H9 (cell line): ENCODE data around the gene SLC24A3. TPM values are rescaled to one million over a fixed set of nuclear protein-coding genes. Genes with fewer than 3 reads are reported as not detected.

Experiments
- DNase-seq: peaks from one replicate; pipeline ENCODE4 v3.0.0-alpha.2; 2017
- H2AFZ ChIP-seq: one replicate; pipeline ENCODE4 v1.6.1; 2013; ENCODE audit warnings: mild to moderate bottlenecking, low read length, control low read depth, moderate library complexity
- H2AK5ac ChIP-seq: 2 replicates; pipeline ENCODE4 v1.6.1; 2013; ENCODE audit warnings: low read length, control low read depth, mixed read lengths; ENCODE audit not compliant: insufficient read length
- H2BK120ac ChIP-seq: one replicate; pipeline ENCODE4 v1.6.1; 2013; ENCODE audit warnings: low read depth, mild to moderate bottlenecking, low read length, control low read depth, inconsistent platforms; ENCODE audit not compliant: poor library complexity, severe bottlenecking
- H2BK12ac ChIP-seq: 2 replicates; pipeline ENCODE4 v1.6.1; 2013; ENCODE audit warnings: low read length, control low read depth, mixed read lengths, low read depth; ENCODE audit not compliant: insufficient read length
- H2BK15ac ChIP-seq: 2 replicates; pipeline ENCODE4 v1.6.1; 2013; ENCODE audit warnings: low read depth, low read length, control low read depth
- H2BK20ac ChIP-seq: one replicate; pipeline ENCODE4 v1.6.1; 2013; ENCODE audit warnings: low read depth, mild to moderate bottlenecking, low read length, control low read depth, inconsistent platforms; ENCODE audit not compliant: poor library complexity, severe bottlenecking
- H2BK5ac ChIP-seq: 2 replicates; pipeline ENCODE4 v1.6.1; 2013; ENCODE audit warnings: low read length, control low read depth, mixed read lengths; ENCODE audit not compliant: insufficient read length
- H3K14ac ChIP-seq: 2 replicates; pipeline ENCODE4 v1.6.1; 2013; ENCODE audit warnings: low read length, control low read depth; ENCODE audit not compliant: insufficient read depth
- H3K18ac ChIP-seq: 2 replicates; pipeline ENCODE4 v1.6.1; 2013; ENCODE audit warnings: low read depth, mild to moderate bottlenecking, mixed read lengths, low read length, control low read depth; ENCODE audit not compliant: insufficient read length
- H3K23ac ChIP-seq: 2 replicates; pipeline ENCODE4 v1.6.1; 2013; ENCODE audit warnings: low read length, control low read depth, mixed read lengths, low read depth; ENCODE audit not compliant: insufficient read length
- H3K23me2 ChIP-seq: 2 replicates; pipeline ENCODE4 v1.6.1; 2013; ENCODE audit warnings: low read depth, mild to moderate bottlenecking, mixed read lengths, low read length, control low read depth; ENCODE audit not compliant: insufficient read length, poor library complexity, severe bottlenecking
- H3K27ac ChIP-seq: 2 replicates; pipeline ENCODE4 v1.5.1; 2013; ENCODE audit warnings: low read length, control low read depth, mixed read lengths, low read depth; ENCODE audit not compliant: insufficient read length
- H3K27me3 ChIP-seq: 2 replicates; pipeline ENCODE4 v1.6.1; 2013; ENCODE audit warnings: low read length, control low read depth, inconsistent platforms; ENCODE audit not compliant: insufficient read depth
- H3K4ac ChIP-seq: 2 replicates; pipeline ENCODE4 v1.6.1; 2013; ENCODE audit warnings: low read depth, mild to moderate bottlenecking, control low read depth, inconsistent platforms, low read length, moderate library complexity
- H3K4me1 ChIP-seq: 2 replicates; pipeline ENCODE4 v1.6.1; 2013; ENCODE audit warnings: low read length, control low read depth, inconsistent platforms; ENCODE audit not compliant: insufficient read depth
- H3K4me2 ChIP-seq: 2 replicates; pipeline ENCODE4 v1.6.1; 2013; ENCODE audit warnings: low read length, control low read depth, mixed read lengths; ENCODE audit not compliant: insufficient read length, insufficient read depth
- H3K56ac ChIP-seq: 2 replicates; pipeline ENCODE4 v1.6.1; 2013; ENCODE audit warnings: low read depth, mild to moderate bottlenecking, mixed read lengths, low read length, control low read depth; ENCODE audit not compliant: insufficient read length
- H3K79me1 ChIP-seq: 2 replicates; pipeline ENCODE4 v1.6.1; 2013; ENCODE audit warnings: low read depth, mild to moderate bottlenecking, moderate library complexity, low read length, control low read depth, inconsistent platforms; ENCODE audit not compliant: insufficient read depth, poor library complexity, severe bottlenecking
- H3K79me2 ChIP-seq: 2 replicates; pipeline ENCODE4 v1.6.1; 2013; ENCODE audit warnings: low read length, control low read depth, inconsistent platforms; ENCODE audit not compliant: insufficient read depth
- H3K9ac ChIP-seq: 2 replicates; pipeline ENCODE4 v1.6.1; 2013; ENCODE audit warnings: low read length, control low read depth, mixed read lengths; ENCODE audit not compliant: insufficient read length; ENCODE audit errors: extremely low read depth
- H3K9me3 ChIP-seq: one replicate; pipeline ENCODE4 v1.6.1; 2013; ENCODE audit warnings: low read depth, low read length, inconsistent platforms; ENCODE audit not compliant: control insufficient read depth
- H3T11ph ChIP-seq: one replicate; pipeline ENCODE4 v1.6.1; 2013; ENCODE audit warnings: mild to moderate bottlenecking, low read length, control low read depth, inconsistent platforms
- H4K20me1 ChIP-seq: one replicate; pipeline ENCODE4 v1.6.1; 2013; ENCODE audit not compliant: control insufficient read depth, insufficient read length, insufficient read depth
- H4K5ac ChIP-seq: 2 replicates; pipeline ENCODE4 v1.6.1; 2013; ENCODE audit warnings: low read depth, mild to moderate bottlenecking, mixed read lengths, low read length, control low read depth; ENCODE audit not compliant: insufficient read length
- H4K8ac ChIP-seq: replicated peaks from 2 replicates; pipeline ENCODE4 v1.6.1; 2013; ENCODE audit warnings: low read length, control low read depth, mixed read lengths, low read depth; ENCODE audit not compliant: insufficient read length
- H4K91ac ChIP-seq: 2 replicates; pipeline ENCODE4 v1.6.1; 2013; ENCODE audit warnings: low read depth, mild to moderate bottlenecking, moderate library complexity, mixed read lengths, low read length, control low read depth; ENCODE audit not compliant: insufficient read length
- H3K27ac Mint-ChIP-seq, 3 experiments: 2 replicates in 2 of 3; 3 replicates in 1 of 3; pipeline ENCODE4 v1.8.0; 2020 to 2021; ENCODE audit warnings: mixed read lengths in 3 of 3, mild to moderate bottlenecking in 1 of 3, moderate library complexity in 1 of 3
- H3K27me3 Mint-ChIP-seq: 2 replicates; pipeline ENCODE4 v1.8.0; 2021; ENCODE audit warnings: low read depth, mild to moderate bottlenecking, moderate library complexity, mixed read lengths
- H3K36me3 Mint-ChIP-seq, 3 experiments: 2 replicates in 2 of 3; 3 replicates in 1 of 3; pipeline ENCODE4 v1.8.0; 2020 to 2021; ENCODE audit warnings: low read depth in 3 of 3, mixed read lengths in 3 of 3; ENCODE audit not compliant: insufficient read depth in 1 of 3
- H3K4me1 Mint-ChIP-seq, 2 experiments: 2 replicates each; pipeline ENCODE4 v1.8.0; 2020; ENCODE audit warnings: mixed read lengths in 2 of 2
- H3K4me3 Mint-ChIP-seq, 2 experiments: 2 replicates in 1 of 2; 3 replicates in 1 of 2; pipeline ENCODE4 v1.8.0; 2020 to 2021; ENCODE audit warnings: mild to moderate bottlenecking in 2 of 2, mixed read lengths in 2 of 2, moderate library complexity in 1 of 2
- H3K9me3 Mint-ChIP-seq, 2 experiments: 2 replicates in 1 of 2; 3 replicates in 1 of 2; pipeline ENCODE4 v1.8.0; 2020; ENCODE audit warnings: mild to moderate bottlenecking in 2 of 2, mixed read lengths in 2 of 2, moderate library complexity in 1 of 2
- WGBS: extraction: QIAGEN DNeasy Blood & Tissue Kit; methylation state at CpG from one replicate; pipeline ENCODE4 v1.1.7; 2013; ENCODE audit warnings: missing lambda C conversion rate, low lambda C conversion rate, mixed read lengths; ENCODE audit not compliant: insufficient read length; ENCODE audit errors: extremely low coverage; 5-methylcytosine and 5-hydroxymethylcytosine counted together
- total RNA-seq: library from RNA; stranded (reverse); gene quantifications from 2 replicates; pipeline ENCODE4 v1.2.1, GENCODE V29; 2021
- TF ChIP-seq, protein P1 (sequence below): fragments of 200-600 bp; sonication (generic); conservative IDR thresholded peaks from 3 replicates; pipeline ENCODE4 v1.8.0; 2021; ENCODE audit warnings: antibody characterized with exemption, mild to moderate bottlenecking

Gene SLC24A3
- total RNA-seq, 1 experiment from 2014 or later: 0.83 TPM

DNA sequence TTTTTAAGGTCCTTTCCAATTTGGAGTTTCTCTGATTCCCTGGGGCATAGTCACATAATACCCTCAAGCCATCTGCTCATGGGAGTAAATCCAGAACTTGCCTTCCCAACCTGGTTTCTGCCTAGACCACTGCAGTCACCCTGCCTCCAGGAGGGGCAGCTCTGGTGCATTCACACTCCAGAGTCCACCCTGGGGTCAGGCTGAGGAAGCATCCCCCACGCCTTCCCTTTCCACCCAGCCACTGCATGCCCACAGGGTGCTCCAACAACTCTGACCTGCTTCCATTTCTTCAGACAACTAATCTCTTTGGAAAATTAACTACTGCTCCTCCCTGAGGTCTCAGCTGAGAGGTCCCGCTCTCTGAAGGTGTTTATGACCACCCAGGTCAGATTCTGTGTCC, 334.2 kb downstream of the SLC24A3 start:
- no peaks in the 10 kb centered on the region for H3K36me3 Mint-ChIP-seq

More for the DNA sequence above, 334.2 kb downstream of the SLC24A3 start:
- Histone ChIP-seq H2BK120ac (no peak overlapping the region), H3K27me3 (no peaks in the 10 kb centered on the region), H3K56ac (no peak overlapping the region), H2AK5ac (no peak overlapping the region), H3T11ph (no peak overlapping the region), H3K23me2 (no peaks in the 10 kb centered on the region), H2AFZ (no peak overlapping the region), H4K91ac (no peak overlapping the region), H2BK5ac (no peak overlapping the region), H2BK15ac (no peak overlapping the region), H3K14ac (no peak overlapping the region), H3K27ac (no peak overlapping the region), H3K23ac (no peak overlapping the region), H4K5ac (no peak overlapping the region), H3K79me2 (no peaks in the 10 kb centered on the region), H4K20me1 (no peaks in the 10 kb centered on the region), H3K18ac (no peak overlapping the region), H2BK12ac (no peak overlapping the region), H3K4me2 (no peak overlapping the region), H3K79me1 (no peaks in the 10 kb centered on the region), H2BK20ac (no peak overlapping the region), H3K4me1 (peaks cover 3% of the 10 kb centered on the region; the same call in 1 of the 2 replicates), H3K9me3 (no peaks in the 10 kb centered on the region), H4K8ac (no peak overlapping the region), H3K4ac (no peak overlapping the region), H3K9ac (no peak overlapping the region)
- H3K27ac Mint-ChIP-seq: no peak overlapping the region; a peak in 1 of 7 replicates
- no peaks in the 10 kb centered on the region for H3K9me3 Mint-ChIP-seq
- peaks cover 0 to 3% of the 10 kb centered on the region in 2 experiments; a peak in 2 of 4 replicates for H3K4me1 Mint-ChIP-seq
- H3K4me3 Mint-ChIP-seq: no peak overlapping the region
- WGBS: no CpG with 5 or more reads among the region's 2 CpGs
- TF ChIP-seq, protein P1, sequence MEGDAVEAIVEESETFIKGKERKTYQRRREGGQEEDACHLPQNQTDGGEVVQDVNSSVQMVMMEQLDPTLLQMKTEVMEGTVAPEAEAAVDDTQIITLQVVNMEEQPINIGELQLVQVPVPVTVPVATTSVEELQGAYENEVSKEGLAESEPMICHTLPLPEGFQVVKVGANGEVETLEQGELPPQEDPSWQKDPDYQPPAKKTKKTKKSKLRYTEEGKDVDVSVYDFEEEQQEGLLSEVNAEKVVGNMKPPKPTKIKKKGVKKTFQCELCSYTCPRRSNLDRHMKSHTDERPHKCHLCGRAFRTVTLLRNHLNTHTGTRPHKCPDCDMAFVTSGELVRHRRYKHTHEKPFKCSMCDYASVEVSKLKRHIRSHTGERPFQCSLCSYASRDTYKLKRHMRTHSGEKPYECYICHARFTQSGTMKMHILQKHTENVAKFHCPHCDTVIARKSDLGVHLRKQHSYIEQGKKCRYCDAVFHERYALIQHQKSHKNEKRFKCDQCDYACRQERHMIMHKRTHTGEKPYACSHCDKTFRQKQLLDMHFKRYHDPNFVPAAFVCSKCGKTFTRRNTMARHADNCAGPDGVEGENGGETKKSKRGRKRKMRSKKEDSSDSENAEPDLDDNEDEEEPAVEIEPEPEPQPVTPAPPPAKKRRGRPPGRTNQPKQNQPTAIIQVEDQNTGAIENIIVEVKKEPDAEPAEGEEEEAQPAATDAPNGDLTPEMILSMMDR: no peak
- H3K27me3 Mint-ChIP-seq: no peaks in the 10 kb centered on the region; the same call in 1 of the 2 replicates
- DNase-seq: no peak
